ENCODE measurements around the gene DNHD1. TPM values are rescaled to one million over a fixed set of nuclear protein-coding genes. Genes with fewer than 3 reads are reported as not detected.

The DNHD1 gene
- total RNA-seq, 2 experiments from 2014 or later = 18.2 to 19.3 TPM

- Mint-ChIP-seq H3K36me3 (ENCODE audit: low read depth) (peaks cover 23% of the 10 kb centered on the region), H3K27ac (no peak within 1 kb of the TSS)
- CTCF ChIA-PET = interaction anchor here (0.8 to 4.6 kb wide), 11 partner anchors 9 to 134 kb away, joined by 3 to 37 read pairs (median 8); partner anchors contain the start of genes MRPL17 and TPP1
Observed at GRCh38 chr11:6603287-6604080, 106.4 kb downstream of the DNHD1 start, which contains the start of the genes ILK and RRP8. TSS of gene ILK (plus strand) at chr11:6603774. CDS start at chr11:6604272, 498 bp downstream. TSS of gene RRP8 (minus strand) at chr11:6603616. CDS start at chr11:6603502, 114 bp downstream.

GRCh38 chr11:6604081-6604626 lies 107.1 kb downstream of the DNHD1 start:
- CTCF ChIA-PET = interaction anchor here (0.5 to 4.6 kb wide), 13 partner anchors 11 to 133 kb away, joined by 3 to 37 read pairs (median 5); partner anchors contain the start of genes MRPL17 and TPP1
- H3K36me3 Mint-ChIP-seq (ENCODE audit: low read depth) = peaks cover 20% of the 10 kb centered on the region

More at GRCh38 chr11:6603287-6604080, 106.4 kb downstream of the DNHD1 start, which contains the start of the genes ILK and RRP8:
- peak; percentile 92 for DNase-seq
- Mint-ChIP-seq H3K27me3 (ENCODE audit: low read depth) (no peaks in the 10 kb centered on the region), H3K4me3 (no peak within 1 kb of the TSS), H3K9me3 (no peaks in the 10 kb centered on the region), H3K4me1 (ENCODE audit: low read depth) (peaks cover 33% of the 10 kb centered on the region)
- intact Hi-C loops (cut with micrococcal nuclease) = loop anchor here (1.0 to 10.0 kb wide), 10 partner anchors 9 to 911 kb away; partner anchors contain the start of genes ARFIP2, FHIP1B, MRPL17 and PPFIBP2

GRCh38 chr11:6604790-6605189 lies 107.7 kb downstream of the DNHD1 start:
- CTCF ChIA-PET = interaction anchor here (0.6 to 4.6 kb wide), 12 partner anchors 12 to 133 kb away, joined by 3 to 37 read pairs (median 6); partner anchors contain the start of genes MRPL17 and TPP1
- Mint-ChIP-seq H3K36me3 (ENCODE audit: low read depth) (peaks cover 19% of the 10 kb centered on the region), H3K4me1 (ENCODE audit: low read depth) (peaks cover 32% of the 10 kb centered on the region), H3K27me3 (ENCODE audit: low read depth) (no peaks in the 10 kb centered on the region), H3K27ac (no peak overlapping the region), H3K9me3 (no peaks in the 10 kb centered on the region), H3K4me3 (no peak overlapping the region)
- intact Hi-C loops (cut with micrococcal nuclease) = loop anchor here (1.0 to 10.0 kb wide), 9 partner anchors 14 to 1068 kb away; partner anchors contain the start of genes ARFIP2, CYB5R2, MRPL17 and PPFIBP2
- DNase-seq = no peak

More at GRCh38 chr11:6604081-6604626, 107.1 kb downstream of the DNHD1 start:
- Mint-ChIP-seq H3K4me1 (ENCODE audit: low read depth) (peaks cover 33% of the 10 kb centered on the region), H3K27ac (no peak overlapping the region), H3K27me3 (ENCODE audit: low read depth) (no peaks in the 10 kb centered on the region), H3K4me3 (no peak overlapping the region), H3K9me3 (no peaks in the 10 kb centered on the region)
- intact Hi-C loops (cut with micrococcal nuclease) = loop anchor here (1.0 to 10.0 kb wide), 7 partner anchors 15 to 911 kb away; partner anchors contain the start of genes ARFIP2, MRPL17, PPFIBP2 and SMPD1
- peak; percentile 76 for DNase-seq

GRCh38 chr11:6606471-6607189 lies 109.5 kb downstream of the DNHD1 start:
- Mint-ChIP-seq H3K27ac (no peak overlapping the region), H3K27me3 (ENCODE audit: low read depth) (no peaks in the 10 kb centered on the region), H3K36me3 (ENCODE audit: low read depth) (peaks cover 33% of the 10 kb centered on the region), H3K4me3 (peak overlapping the region; percentile 57), H3K9me3 (no peaks in the 10 kb centered on the region), H3K4me1 (ENCODE audit: low read depth) (peaks cover 45% of the 10 kb centered on the region)
- intact Hi-C loops (cut with micrococcal nuclease) = loop anchor here (1.0 to 10.0 kb wide), 8 partner anchors 75 to 1066 kb away; partner anchors contain the start of genes CYB5R2, PPFIBP2, TRIM22 and TRIM5
- CTCF ChIA-PET = interaction anchor here (0.6 to 3.5 kb wide), 2 partner anchors 77 to 81 kb away, joined by 3 to 13 read pairs; partner anchors contain the start of gene MRPL17
- DNase-seq = peak; percentile 68

DNA sequence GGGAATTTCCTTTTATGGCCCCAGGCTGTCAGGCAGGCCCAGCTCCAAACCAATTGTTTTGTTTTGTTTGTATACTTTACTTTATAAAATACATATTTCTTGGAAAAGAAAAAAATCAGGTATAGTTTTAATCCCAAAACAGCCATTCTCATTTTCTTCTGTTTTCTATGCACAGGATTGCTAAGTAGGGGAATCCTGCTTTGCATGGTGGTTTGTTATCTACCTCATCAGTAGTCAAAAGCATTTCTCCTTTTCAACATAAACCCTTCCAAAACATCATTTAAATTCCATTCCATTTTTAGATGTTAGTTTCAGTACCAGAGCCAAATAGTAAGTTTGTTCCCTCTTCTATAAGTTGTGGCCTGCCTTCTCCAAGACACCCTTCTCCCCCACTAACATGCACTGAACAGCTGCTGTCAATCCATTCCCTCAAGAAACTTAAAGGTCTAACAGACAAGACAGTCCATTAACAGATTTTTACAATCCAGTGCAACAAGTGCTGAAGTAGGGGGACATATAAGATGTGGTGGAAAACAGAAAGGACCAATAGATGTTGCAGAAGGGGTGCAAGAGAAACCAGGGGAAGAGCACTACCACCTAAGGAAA lies 110.2 kb downstream of the DNHD1 start:
- CTCF ChIA-PET = interaction anchor here (0.6 to 3.5 kb wide), 3 partner anchors 11 to 81 kb away, joined by 3 to 13 read pairs (median 4); partner anchors contain the start of gene MRPL17
- Mint-ChIP-seq H3K9me3 (no peaks in the 10 kb centered on the region), H3K27me3 (ENCODE audit: low read depth) (no peaks in the 10 kb centered on the region), H3K27ac (no peak overlapping the region), H3K36me3 (ENCODE audit: low read depth) (peaks cover 32% of the 10 kb centered on the region), H3K4me3 (peak overlapping the region; percentile 39), H3K4me1 (ENCODE audit: low read depth) (peaks cover 39% of the 10 kb centered on the region)
- intact Hi-C loops (cut with micrococcal nuclease) = loop anchor here (1.0 to 10.0 kb wide), 5 partner anchors 128 to 1065 kb away; partner anchors contain the start of genes CYB5R2, PPFIBP2, TRIM22 and TRIM5
- DNase-seq = peak; percentile 21

DNA sequence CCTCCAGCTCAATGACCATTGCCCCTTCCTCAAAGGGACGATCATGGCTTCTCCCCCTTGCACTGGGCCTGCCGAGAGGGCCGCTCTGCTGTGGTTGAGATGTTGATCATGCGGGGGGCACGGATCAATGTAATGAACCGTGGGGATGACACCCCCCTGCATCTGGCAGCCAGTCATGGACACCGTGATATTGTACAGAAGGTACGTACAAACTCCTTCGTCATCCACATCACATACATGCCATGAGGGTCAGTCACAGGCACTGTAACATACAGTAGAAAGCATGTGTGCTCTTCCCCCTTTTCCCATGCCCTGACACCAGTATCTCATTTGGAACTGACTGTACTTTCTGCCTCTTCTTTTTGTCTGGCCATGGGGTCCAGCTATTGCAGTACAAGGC lies 110.9 kb downstream of the DNHD1 start:
- Mint-ChIP-seq H3K36me3 (ENCODE audit: low read depth) (peaks cover 32% of the 10 kb centered on the region), H3K9me3 (no peaks in the 10 kb centered on the region), H3K4me3 (no peak overlapping the region), H3K4me1 (ENCODE audit: low read depth) (peaks cover 39% of the 10 kb centered on the region), H3K27ac (peak overlapping the region; percentile 16), H3K27me3 (ENCODE audit: low read depth) (no peaks in the 10 kb centered on the region)
- CTCF ChIA-PET = interaction anchor here (0.9 to 3.5 kb wide), 2 partner anchors 10 to 75 kb away, joined by 4 to 13 read pairs; partner anchors contain the start of gene MRPL17
- intact Hi-C loops (cut with micrococcal nuclease) = loop anchor here (5.0 to 10.0 kb wide), 3 partner anchors 907 to 1064 kb away; partner anchors contain the start of genes CYB5R2, PPFIBP2, TRIM22 and TRIM5
- DNase-seq = no peak

- Mint-ChIP-seq H3K4me1 (ENCODE audit: low read depth) (peaks cover 39% of the 10 kb centered on the region), H3K27ac (no peak overlapping the region), H3K36me3 (ENCODE audit: low read depth) (peaks cover 32% of the 10 kb centered on the region), H3K9me3 (no peaks in the 10 kb centered on the region), H3K27me3 (ENCODE audit: low read depth) (no peaks in the 10 kb centered on the region), H3K4me3 (no peak overlapping the region)
- no peak for DNase-seq
- CTCF ChIA-PET = interaction anchor here (0.7 to 3.5 kb wide), 3 partner anchors 9 to 74 kb away, joined by 3 to 13 read pairs (median 6); partner anchors contain the start of gene MRPL17
- intact Hi-C loops (cut with micrococcal nuclease) = loop anchor here (5.0 to 10.0 kb wide), 3 partner anchors 906 to 1063 kb away; partner anchors contain the start of genes CYB5R2, PPFIBP2, TRIM22 and TRIM5
Observed at GRCh38 chr11:6608726-6609501, 111.8 kb downstream of the DNHD1 start.

DNA sequence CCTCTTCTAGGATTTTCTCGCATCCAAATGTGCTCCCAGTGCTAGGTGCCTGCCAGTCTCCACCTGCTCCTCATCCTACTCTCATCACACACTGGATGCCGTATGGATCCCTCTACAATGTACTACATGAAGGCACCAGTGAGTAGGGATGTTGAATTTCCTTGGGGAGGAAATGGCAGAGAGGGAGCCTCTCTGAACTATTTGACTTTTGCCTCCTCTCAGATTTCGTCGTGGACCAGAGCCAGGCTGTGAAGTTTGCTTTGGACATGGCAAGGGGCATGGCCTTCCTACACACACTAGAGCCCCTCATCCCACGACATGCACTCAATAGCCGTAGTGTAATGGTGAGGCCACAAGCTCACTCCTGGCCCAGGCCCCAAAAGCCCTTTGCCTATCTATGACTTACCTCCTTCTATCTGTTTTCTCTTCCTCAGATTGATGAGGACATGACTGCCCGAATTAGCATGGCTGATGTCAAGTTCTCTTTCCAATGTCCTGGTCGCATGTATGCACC lies 112.5 kb downstream of the DNHD1 start:
- DNase-seq = no peak
- intact Hi-C loops (cut with micrococcal nuclease) = loop anchor here (5.0 to 10.0 kb wide), 3 partner anchors 905 to 1063 kb away; partner anchors contain the start of genes CYB5R2, PPFIBP2, TRIM22 and TRIM5
- Mint-ChIP-seq H3K4me1 (ENCODE audit: low read depth) (peaks cover 39% of the 10 kb centered on the region), H3K4me3 (peak overlapping the region; percentile 17), H3K9me3 (no peaks in the 10 kb centered on the region), H3K27me3 (ENCODE audit: low read depth) (no peaks in the 10 kb centered on the region), H3K27ac (peak overlapping the region; percentile 32), H3K36me3 (ENCODE audit: low read depth) (peaks cover 32% of the 10 kb centered on the region)
- CTCF ChIA-PET = interaction anchor here (1.6 to 3.5 kb wide), 2 partner anchors 9 to 74 kb away, joined by 6 to 13 read pairs; partner anchors contain the start of gene MRPL17

DNA sequence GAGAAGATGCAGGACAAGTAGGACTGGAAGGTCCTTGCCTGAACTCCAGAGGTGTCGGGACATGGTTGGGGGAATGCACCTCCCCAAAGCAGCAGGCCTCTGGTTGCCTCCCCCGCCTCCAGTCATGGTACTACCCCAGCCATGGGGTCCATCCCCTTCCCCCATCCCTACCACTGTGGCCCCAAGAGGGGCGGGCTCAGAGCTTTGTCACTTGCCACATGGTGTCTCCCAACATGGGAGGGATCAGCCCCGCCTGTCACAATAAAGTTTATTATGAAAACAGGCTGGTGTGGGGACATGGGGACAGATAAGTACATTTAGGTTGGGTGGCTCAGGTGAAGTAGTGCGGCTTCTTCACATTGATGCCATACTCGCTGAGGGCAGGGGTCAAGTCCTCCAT lies 113.5 kb downstream of the DNHD1 start:
- H3K27me3 Mint-ChIP-seq (ENCODE audit: low read depth) = no peaks in the 10 kb centered on the region
- peaks cover 36% of the 10 kb centered on the region for H3K36me3 Mint-ChIP-seq (ENCODE audit: low read depth)
- H3K4me1 Mint-ChIP-seq (ENCODE audit: low read depth) = peaks cover 39% of the 10 kb centered on the region
- H3K27ac Mint-ChIP-seq = peak overlapping the region; percentile 90
- CTCF ChIA-PET = interaction anchor here (1.0 to 3.5 kb wide), 2 partner anchors 72 to 135 kb away, joined by 3 to 20 read pairs; partner anchors contain the start of gene MRPL17
- no peak for DNase-seq
- intact Hi-C loops (cut with micrococcal nuclease) = no loop called here
- H3K4me3 Mint-ChIP-seq = peak overlapping the region; percentile 87
- no peaks in the 10 kb centered on the region for H3K9me3 Mint-ChIP-seq
